Measurements from ENCODE around the gene TMEM163.

Gene TMEM163

GRCh38 chr2:134425724-134426496, 292.9 kb downstream of the TMEM163 start:
- no peak for DNase-seq

GRCh38 chr2:134421556-134422328, 297.1 kb downstream of the TMEM163 start:
- DNase-seq, result no peak

- DNase-seq, result no peak
These were observed 297.9 kb downstream of the TMEM163 start for GRCh38 chr2:134420920-134421319.

- DNase-seq, result no peak
These were observed 298.5 kb downstream of the TMEM163 start for GRCh38 chr2:134420259-134420658.

- no peak for DNase-seq
These were observed 300.7 kb downstream of the TMEM163 start for GRCh38 chr2:134417968-134418582.

- DNase-seq, result no peak
These were observed 302.2 kb downstream of the TMEM163 start for GRCh38 chr2:134416637-134417036.

- DNase-seq, result no peak
These were observed 302.8 kb downstream of the TMEM163 start for GRCh38 chr2:134416018-134416417.

- DNase-seq, result no peak
These were observed 304.9 kb downstream of the TMEM163 start for GRCh38 chr2:134413912-134414311.

- no peak for DNase-seq
These were observed 305.4 kb downstream of the TMEM163 start for GRCh38 chr2:134413430-134413829.

GRCh38 chr2:134412639-134412999, 306.2 kb downstream of the TMEM163 start:
- no peak for DNase-seq

- DNase-seq, result peak; percentile 81
These were observed 306.8 kb downstream of the TMEM163 start for GRCh38 chr2:134411828-134412638.

GRCh38 chr2:134411279-134411827, 307.4 kb downstream of the TMEM163 start:
- DNase-seq, result no peak

GRCh38 chr2:134410831-134411231, 308.0 kb downstream of the TMEM163 start:
- DNase-seq, result no peak

GRCh38 chr2:134410006-134410405, 308.8 kb downstream of the TMEM163 start:
- no peak for DNase-seq

GRCh38 chr2:134408791-134409190, 310.0 kb downstream of the TMEM163 start:
- no peak for DNase-seq

GRCh38 chr2:134408386-134408785, 310.4 kb downstream of the TMEM163 start:
- no peak for DNase-seq

GRCh38 chr2:134407154-134407890, 311.5 kb downstream of the TMEM163 start:
- no peak for DNase-seq

GRCh38 chr2:134406736-134407135, 312.1 kb downstream of the TMEM163 start:
- no peak for DNase-seq

- DNase-seq, result no peak
These were observed 312.5 kb downstream of the TMEM163 start for GRCh38 chr2:134406311-134406710.

Measured in fibroblast of upper back skin (primary cell).